ENCODE measurements around the gene ECI2. TPM values are rescaled to one million over a fixed set of nuclear protein-coding genes. Genes with fewer than 3 reads are reported as not detected.

Gene ECI2
- polyA plus RNA-seq, 1 of the 3 experiments (the other 2 are of a cell fraction) = 45.1 TPM

DNA sequence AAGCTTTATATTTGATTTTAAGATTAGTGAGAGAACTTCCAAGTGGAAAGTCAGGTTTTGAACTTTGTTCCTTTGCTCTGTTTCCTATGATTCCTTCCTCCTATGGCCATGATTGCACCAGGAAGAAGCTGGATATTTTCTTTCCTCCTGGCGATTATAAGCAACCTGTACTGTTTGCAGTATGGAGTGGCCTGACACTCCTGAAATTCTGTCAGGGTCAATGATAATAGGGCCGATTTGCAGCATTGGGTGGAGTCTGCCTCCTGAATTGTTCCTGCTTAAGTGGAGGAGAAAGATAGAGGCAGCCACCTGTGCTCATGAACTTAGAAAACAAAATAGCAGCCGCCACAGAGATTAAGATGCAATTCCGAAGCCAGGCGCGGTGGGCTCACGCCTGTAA is 46.7 kb downstream of the ECI2 start:
- H2AFZ ChIP-seq (ENCODE audit: low read depth) = no peak overlapping the region
- no peak overlapping the region for H3K4me2 ChIP-seq
- ChIA-PET CTCF (interaction anchor here (0.9 to 1.0 kb wide), 2 partner anchors 9 to 45 kb away, joined by 3 read pairs; no protein-coding TSS in a partner anchor), POLR2A (no interaction called here)
- no peaks in the 10 kb centered on the region for H3K9me3 ChIP-seq
- H3K9ac ChIP-seq = no peak overlapping the region
- TF ChIP-seq EP300 (IDR thresholded peaks at IDR 0.05; ENCODE audit: borderline replicate concordance in 1 of 2, low read depth in 1 of 2, low read length in 1 of 2) = no peak
- TF ChIP-seq, protein P1, sequence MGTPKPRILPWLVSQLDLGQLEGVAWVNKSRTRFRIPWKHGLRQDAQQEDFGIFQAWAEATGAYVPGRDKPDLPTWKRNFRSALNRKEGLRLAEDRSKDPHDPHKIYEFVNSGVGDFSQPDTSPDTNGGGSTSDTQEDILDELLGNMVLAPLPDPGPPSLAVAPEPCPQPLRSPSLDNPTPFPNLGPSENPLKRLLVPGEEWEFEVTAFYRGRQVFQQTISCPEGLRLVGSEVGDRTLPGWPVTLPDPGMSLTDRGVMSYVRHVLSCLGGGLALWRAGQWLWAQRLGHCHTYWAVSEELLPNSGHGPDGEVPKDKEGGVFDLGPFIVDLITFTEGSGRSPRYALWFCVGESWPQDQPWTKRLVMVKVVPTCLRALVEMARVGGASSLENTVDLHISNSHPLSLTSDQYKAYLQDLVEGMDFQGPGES (IDR thresholded peaks at IDR 0.05; ENCODE audit: low read depth, low read length) = no peak
- no peak for TF ChIP-seq MEF2A (IDR thresholded peaks at IDR 0.05; ENCODE audit: borderline replicate concordance, low read depth)
- no peak for TF ChIP-seq FOXJ3 (CRISPR knock-in tag; IDR thresholded peaks at IDR 0.05)
- TF ChIP-seq, protein P2, sequence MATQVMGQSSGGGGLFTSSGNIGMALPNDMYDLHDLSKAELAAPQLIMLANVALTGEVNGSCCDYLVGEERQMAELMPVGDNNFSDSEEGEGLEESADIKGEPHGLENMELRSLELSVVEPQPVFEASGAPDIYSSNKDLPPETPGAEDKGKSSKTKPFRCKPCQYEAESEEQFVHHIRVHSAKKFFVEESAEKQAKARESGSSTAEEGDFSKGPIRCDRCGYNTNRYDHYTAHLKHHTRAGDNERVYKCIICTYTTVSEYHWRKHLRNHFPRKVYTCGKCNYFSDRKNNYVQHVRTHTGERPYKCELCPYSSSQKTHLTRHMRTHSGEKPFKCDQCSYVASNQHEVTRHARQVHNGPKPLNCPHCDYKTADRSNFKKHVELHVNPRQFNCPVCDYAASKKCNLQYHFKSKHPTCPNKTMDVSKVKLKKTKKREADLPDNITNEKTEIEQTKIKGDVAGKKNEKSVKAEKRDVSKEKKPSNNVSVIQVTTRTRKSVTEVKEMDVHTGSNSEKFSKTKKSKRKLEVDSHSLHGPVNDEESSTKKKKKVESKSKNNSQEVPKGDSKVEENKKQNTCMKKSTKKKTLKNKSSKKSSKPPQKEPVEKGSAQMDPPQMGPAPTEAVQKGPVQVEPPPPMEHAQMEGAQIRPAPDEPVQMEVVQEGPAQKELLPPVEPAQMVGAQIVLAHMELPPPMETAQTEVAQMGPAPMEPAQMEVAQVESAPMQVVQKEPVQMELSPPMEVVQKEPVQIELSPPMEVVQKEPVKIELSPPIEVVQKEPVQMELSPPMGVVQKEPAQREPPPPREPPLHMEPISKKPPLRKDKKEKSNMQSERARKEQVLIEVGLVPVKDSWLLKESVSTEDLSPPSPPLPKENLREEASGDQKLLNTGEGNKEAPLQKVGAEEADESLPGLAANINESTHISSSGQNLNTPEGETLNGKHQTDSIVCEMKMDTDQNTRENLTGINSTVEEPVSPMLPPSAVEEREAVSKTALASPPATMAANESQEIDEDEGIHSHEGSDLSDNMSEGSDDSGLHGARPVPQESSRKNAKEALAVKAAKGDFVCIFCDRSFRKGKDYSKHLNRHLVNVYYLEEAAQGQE (IDR thresholded peaks at IDR 0.05; ENCODE audit: low read depth, low read length) = no peak
- no peak for TF ChIP-seq SIN3A (IDR thresholded peaks at IDR 0.05; ENCODE audit: borderline replicate concordance, low read depth, low read length)
- no peak for TF ChIP-seq NRF1 (IDR thresholded peaks at IDR 0.05; ENCODE audit: low read depth, low read length)
- no peak for TF ChIP-seq TEAD4 (IDR thresholded peaks at IDR 0.05; ENCODE audit: borderline replicate concordance, insufficient read depth)
- TF ChIP-seq, protein P3, sequence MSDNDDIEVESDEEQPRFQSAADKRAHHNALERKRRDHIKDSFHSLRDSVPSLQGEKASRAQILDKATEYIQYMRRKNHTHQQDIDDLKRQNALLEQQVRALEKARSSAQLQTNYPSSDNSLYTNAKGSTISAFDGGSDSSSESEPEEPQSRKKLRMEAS (IDR thresholded peaks at IDR 0.05; ENCODE audit: low read depth) = no peak
- no peak for TF ChIP-seq ELF1 (IDR thresholded peaks at IDR 0.05)
- no peak for TF ChIP-seq NFIC (IDR thresholded peaks at IDR 0.05; ENCODE audit: borderline replicate concordance)
- TF ChIP-seq POLR2AphosphoS5 (IDR thresholded peaks at IDR 0.05; ENCODE audit: low read depth, low read length) = no peak
- TF ChIP-seq EZH2phosphoT487 (IDR thresholded peaks at IDR 0.05; ENCODE audit: borderline replicate concordance, low read depth) = no peak
- TF ChIP-seq CHD2 (IDR thresholded peaks at IDR 0.05; ENCODE audit: low read length, partially characterized antibody) = no peak
- no peak for TF ChIP-seq TAF1 (IDR thresholded peaks at IDR 0.05; ENCODE audit: borderline replicate concordance, low read depth, low read length)
- TF ChIP-seq GABPA (IDR thresholded peaks at IDR 0.05; ENCODE audit: low read depth) = no peak
- no peak for TF ChIP-seq USF1 (IDR thresholded peaks at IDR 0.05; ENCODE audit: borderline replicate concordance, low read depth)
- no peak for TF ChIP-seq YY1 (IDR thresholded peaks at IDR 0.05; ENCODE audit: low read depth)
- no peaks in the 10 kb centered on the region for H3K27me3 ChIP-seq (ENCODE audit: insufficient read depth)
- H3K36me3 ChIP-seq (replicated peaks in 1 of 2; ENCODE audit: control insufficient read depth in 1 of 2, insufficient read depth in 2 of 2, low read length in 1 of 2) = no peaks in the 10 kb centered on the region
- no peaks in the 10 kb centered on the region for H3K9me2 ChIP-seq
- H3F3A ChIP-seq (replicated peaks; ENCODE audit: insufficient read depth) = peaks cover 7% of the 10 kb centered on the region
- H3K4me1 ChIP-seq (ENCODE audit: control insufficient read depth in 1 of 2, insufficient read depth in 2 of 2, low read depth in 1 of 2, low read length in 1 of 2) = no peaks in the 10 kb centered on the region
- no peaks in the 10 kb centered on the region for H4K20me1 ChIP-seq (ENCODE audit: insufficient read depth)
- DNase-seq = no peak
- WGBS (ENCODE audit: low lambda C conversion rate) = 79% methylated on average over 7 of the region's 7 CpGs
- H3K4me3 ChIP-seq (ENCODE audit: low read depth in 2 of 2, low read length in 1 of 2) = no peak overlapping the region
- no peak overlapping the region for H3K27ac ChIP-seq (ENCODE audit: low read depth in 2 of 2, low read length in 1 of 2)
- no peaks in the 10 kb centered on the region for H3K79me2 ChIP-seq (ENCODE audit: insufficient read depth)
